GM20000 (cell line): Measurements from ENCODE around the gene CACUL1.
"Not testable (repeated sequence)": the region's sequence is repeated elsewhere in the genome, so short reads cannot be mapped to it uniquely, and the experiment has no call there.

ENCODE experiments used
- DNase-seq: peaks from one replicate; pipeline ENCODE4 v3.0.0; 2012; ENCODE audit warnings: low spot score
- CTCF ChIP-seq: IDR thresholded peaks from 2 replicates; pipeline ENCODE4 v1.5.1; 2012; ENCODE audit warnings: mild to moderate bottlenecking, control low read depth; ENCODE audit errors: extremely low read depth, missing control alignments

Gene CACUL1

DNA sequence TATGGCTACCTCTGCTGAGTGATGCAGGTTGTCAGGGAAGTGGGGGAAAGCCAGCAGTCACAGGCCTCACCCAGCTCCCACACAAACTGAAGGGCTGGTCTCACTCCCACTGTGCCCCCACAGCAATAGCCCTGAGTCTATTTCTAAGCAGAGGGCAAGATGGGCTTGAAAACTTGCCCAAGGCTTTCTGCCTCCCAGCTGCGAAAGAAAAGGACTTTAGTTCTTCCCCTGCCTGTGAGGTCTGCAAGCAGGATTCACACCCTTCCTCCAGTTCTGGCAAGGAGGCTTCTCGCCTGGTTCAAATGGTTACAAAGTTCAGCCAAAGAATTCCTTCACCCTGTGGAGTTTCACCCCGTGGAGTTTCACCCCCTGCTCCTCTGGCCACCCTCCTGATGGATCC lies 96.0 kb downstream of the CACUL1 start:
- no peak for TF ChIP-seq CTCF
- DNase-seq = no peak

DNA sequence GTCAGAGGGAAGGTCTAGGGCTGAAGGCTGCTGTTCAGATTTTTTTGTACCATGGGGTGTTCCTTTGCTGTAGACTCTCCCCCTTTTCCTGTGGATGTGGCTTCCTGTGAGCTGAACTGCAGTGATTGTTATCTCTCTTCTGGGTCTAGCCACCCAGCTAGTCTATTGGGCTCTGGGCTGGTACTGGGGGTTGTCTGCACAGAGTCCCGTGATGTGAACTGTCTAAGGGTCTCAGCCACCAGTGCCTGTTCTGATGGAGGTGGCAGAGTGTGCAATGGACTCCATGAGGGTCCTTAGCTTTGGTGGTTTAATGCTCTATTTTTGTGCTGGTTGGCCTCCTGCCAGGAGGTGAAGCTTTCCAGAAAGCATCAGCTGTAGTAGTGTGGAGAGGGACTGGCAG lies 96.6 kb downstream of the CACUL1 start:
- not testable (repeated sequence) for DNase-seq

GRCh38 chr10:118645294-118645693 lies 109.5 kb downstream of the CACUL1 start:
- not testable (repeated sequence) for DNase-seq

- no peak for DNase-seq
- TF ChIP-seq CTCF = no peak
These were observed 112.5 kb downstream of the CACUL1 start for GRCh38 chr10:118642228-118642627.

GRCh38 chr10:118638680-118639079 lies 116.1 kb downstream of the CACUL1 start:
- TF ChIP-seq CTCF = no peak
- no peak for DNase-seq

DNA sequence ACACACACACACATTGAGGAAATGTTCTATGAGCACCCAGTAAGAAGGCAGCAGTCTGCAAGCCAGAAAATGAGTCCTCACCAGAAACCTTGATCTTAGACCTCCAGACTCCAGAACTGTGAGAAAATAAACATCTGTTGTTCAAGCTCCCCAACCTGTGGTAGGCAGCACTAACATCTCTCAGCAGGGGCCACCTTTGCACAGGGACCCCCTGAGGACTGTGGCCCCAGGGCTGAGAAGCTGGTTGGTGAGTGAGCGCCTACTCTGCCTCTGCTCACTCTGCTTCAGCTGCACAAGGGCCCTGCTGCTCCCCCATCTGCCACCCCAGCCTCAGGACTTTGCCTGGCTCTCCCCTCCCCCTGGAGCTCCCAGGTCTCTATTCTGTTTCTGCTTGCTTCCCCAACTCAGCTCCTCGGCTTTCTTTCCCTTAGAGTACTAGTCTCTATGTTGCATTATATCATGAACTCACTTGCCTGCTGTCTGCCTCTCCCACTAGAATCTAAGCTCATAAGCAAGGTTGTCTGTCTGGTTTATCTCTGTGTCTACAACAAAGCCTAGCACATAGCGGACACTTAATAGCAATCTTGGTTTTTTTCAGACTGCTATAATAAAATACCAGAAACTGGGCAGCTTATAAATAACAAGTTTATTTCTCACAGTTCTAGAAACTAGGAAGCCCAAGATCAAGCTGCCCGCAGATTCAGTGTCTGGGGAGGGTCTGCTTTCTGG lies 118.9 kb downstream of the CACUL1 start:
- no peak for DNase-seq
- no peak for TF ChIP-seq CTCF

DNA sequence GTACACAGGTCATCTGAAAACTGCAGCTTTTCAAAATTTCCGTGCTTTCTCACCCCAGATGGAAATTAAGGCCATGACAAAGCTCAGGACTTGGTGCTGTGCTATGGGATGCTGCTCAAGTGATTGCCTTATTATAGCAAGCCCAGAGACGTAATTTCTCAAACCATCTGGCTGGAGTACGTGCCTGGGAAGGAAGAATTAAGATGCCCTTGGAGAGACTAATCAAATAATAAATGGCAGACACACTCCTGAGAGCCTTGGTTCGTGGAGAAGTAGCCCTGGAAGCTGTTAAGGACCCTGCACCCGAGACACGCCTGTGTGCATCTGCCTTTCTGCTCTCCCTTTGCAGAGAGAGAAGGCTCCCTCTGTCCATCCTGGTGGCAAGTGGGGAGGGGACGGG lies 121.0 kb downstream of the CACUL1 start:
- no peak for DNase-seq
- no peak for TF ChIP-seq CTCF

DNA sequence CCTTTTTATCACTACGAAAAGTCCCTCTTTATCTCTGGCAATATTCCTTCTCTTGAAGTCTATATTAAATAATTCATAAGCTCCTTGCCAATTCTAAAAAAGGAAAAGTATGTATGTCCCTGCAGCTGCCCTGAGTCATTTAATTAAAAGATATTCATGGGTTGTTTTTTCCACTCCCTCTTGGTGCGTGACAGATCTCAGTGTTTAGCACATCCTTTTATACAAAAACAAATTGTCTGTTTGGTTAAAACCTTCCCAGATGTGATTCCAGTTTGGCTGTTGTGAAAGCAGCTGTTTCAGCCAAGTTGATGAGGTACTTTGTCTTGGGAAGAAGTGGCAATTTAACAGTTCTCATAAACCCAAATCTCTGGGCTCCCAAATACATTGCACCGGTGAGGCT lies 125.6 kb downstream of the CACUL1 start:
- DNase-seq = no peak
- TF ChIP-seq CTCF = no peak

GRCh38 chr10:118628397-118628796 lies 126.4 kb downstream of the CACUL1 start:
- TF ChIP-seq CTCF = no peak
- DNase-seq = no peak
